Stimulated activated naive CD8-positive, alpha-beta T cell treated with anti-CD3 and anti-CD28 coated beads, Interleukin-15, amount 100 ng/mL, for 72 hours (primary cell): Measurements from ENCODE around the gene SYTL3.
"Not testable (repeated sequence)": the region's sequence is repeated elsewhere in the genome, so short reads cannot be mapped to it uniquely, and the experiment has no call there.

Experiments used
- ATAC-seq: fragments of 150-1000 bp; cut with Tn5 transposase; 2 replicates; pipeline ENCODE4 v1.10.0; 2021; ENCODE audit warnings: mild to moderate bottlenecking, moderate library complexity
- DNase-seq, 2 donors: peaks; one replicate each; pipeline ENCODE4 v3.0.0; 2021 to 2022
- H3K27ac Mint-ChIP-seq, 2 donors: one replicate each; pipeline ENCODE4 v1.8.0; 2022; ENCODE audit warnings: mild to moderate bottlenecking in 2 of 2, mixed read lengths in 2 of 2, moderate library complexity in 2 of 2
- H3K27me3 Mint-ChIP-seq: one replicate; pipeline ENCODE4 v1.8.0; 2022; ENCODE audit warnings: mixed read lengths
- H3K4me1 Mint-ChIP-seq: one replicate; pipeline ENCODE4 v1.8.0; 2022; ENCODE audit warnings: mild to moderate bottlenecking, mixed read lengths
- H3K4me3 Mint-ChIP-seq, 2 donors: one replicate each; pipeline ENCODE4 v1.8.0; 2022; ENCODE audit warnings: mild to moderate bottlenecking in 2 of 2, mixed read lengths in 2 of 2, moderate library complexity in 1 of 2
- H3K9me3 Mint-ChIP-seq, 2 donors: one replicate each; pipeline ENCODE4 v1.8.0; 2022; ENCODE audit warnings: mixed read lengths in 2 of 2

The SYTL3 gene

GRCh38 chr6:158645064-158646022, 4.5 kb upstream of the SYTL3 start:
- Mint-ChIP-seq H3K9me3 (no peaks in the 10 kb centered on the region), H3K4me3 (peak overlapping the region; percentile 93 to 95), H3K4me1 (peaks cover 80% of the 10 kb centered on the region), H3K27ac (peak overlapping the region; percentile 93 to 98), H3K27me3 (no peaks in the 10 kb centered on the region)
- DNase-seq = peak in 1 of 2 donors; percentile 30
- ATAC-seq = no peak

DNA sequence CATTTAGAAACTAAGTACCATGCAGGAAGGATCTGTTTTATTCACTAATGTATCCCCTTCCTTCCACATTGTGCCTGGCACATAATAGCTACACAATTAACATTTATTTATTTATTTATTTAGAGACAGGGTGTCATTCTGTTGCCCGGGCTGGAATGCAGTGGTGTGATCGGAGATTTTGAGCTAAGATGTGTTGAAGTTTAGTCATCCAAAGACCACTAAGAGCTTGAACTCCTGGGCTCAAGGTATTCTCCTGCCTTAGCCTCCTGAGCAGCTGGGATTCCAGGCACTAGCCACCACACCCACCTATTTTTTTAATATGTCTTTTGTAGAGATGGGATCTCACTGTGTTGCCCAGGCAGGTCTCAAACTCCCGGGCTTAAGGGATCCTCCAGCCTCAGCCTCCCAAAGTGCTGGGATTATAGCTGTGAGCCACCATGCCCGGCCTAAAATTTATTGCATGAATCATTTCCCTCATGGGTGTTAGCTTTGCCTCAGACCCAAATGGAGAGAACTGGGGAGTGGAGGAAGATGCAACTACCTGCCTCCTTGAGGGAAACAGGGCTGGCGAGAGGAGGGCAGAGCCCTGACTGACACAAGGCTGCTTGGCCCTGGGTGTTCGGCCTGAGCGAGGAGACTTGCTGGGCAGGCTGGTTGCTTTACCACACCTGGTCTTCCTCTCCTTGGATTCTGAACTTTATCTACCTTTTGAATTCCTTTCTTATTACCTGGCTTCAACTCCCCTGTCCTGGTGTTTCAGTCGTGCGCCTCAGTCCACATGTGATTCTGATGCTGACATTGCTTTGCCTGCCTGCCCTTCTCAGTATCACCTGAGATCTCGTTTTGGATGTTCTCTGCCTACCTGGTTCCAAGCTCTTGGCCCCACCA, 3.6 kb upstream of the SYTL3 start:
- H3K4me1 Mint-ChIP-seq = peaks cover 76% of the 10 kb centered on the region
- ATAC-seq (no peak), DNase-seq (peak in 1 of 2 donors; percentile 10)
- no peak overlapping the region for H3K27ac Mint-ChIP-seq
- peak overlapping the region; percentile 93 to 95 for H3K4me3 Mint-ChIP-seq
- no peaks in the 10 kb centered on the region for H3K27me3 Mint-ChIP-seq
- no peaks in the 10 kb centered on the region for H3K9me3 Mint-ChIP-seq

GRCh38 chr6:158647501-158647900, 2.4 kb upstream of the SYTL3 start:
- DNase-seq = no peak
- Mint-ChIP-seq H3K9me3 (no peaks in the 10 kb centered on the region), H3K27ac (peak overlapping the region in 1 of 2 donors; percentile 64), H3K27me3 (no peaks in the 10 kb centered on the region), H3K4me3 (peak overlapping the region; percentile 1 to 37), H3K4me1 (peaks cover 73% of the 10 kb centered on the region)
- no peak for ATAC-seq

GRCh38 chr6:158648682-158649131, 1.1 kb upstream of the SYTL3 start:
- Mint-ChIP-seq H3K4me1 (peaks cover 77% of the 10 kb centered on the region), H3K27me3 (no peaks in the 10 kb centered on the region), H3K9me3 (no peaks in the 10 kb centered on the region), H3K27ac (peak overlapping the region; percentile 90 to 99), H3K4me3 (peak overlapping the region; percentile 87 to 88)
- DNase-seq (peak; percentile 54 to 57), ATAC-seq (peak; percentile 38)

- Mint-ChIP-seq H3K4me3 (peak overlapping the region; percentile 88 to 90), H3K4me1 (peaks cover 85% of the 10 kb centered on the region), H3K27ac (peak overlapping the region; percentile 97 to 98)
- not testable (repeated sequence) for H3K9me3 Mint-ChIP-seq, H3K27me3 Mint-ChIP-seq, ATAC-seq
- DNase-seq = peak in 1 of 2 donors; percentile 7
Measured at GRCh38 chr6:158651981-158652737, 2.3 kb downstream of the SYTL3 start.

- peaks cover 74% of the 10 kb centered on the region for H3K4me1 Mint-ChIP-seq
- H3K9me3 Mint-ChIP-seq = no peaks in the 10 kb centered on the region
- peak overlapping the region; percentile 97 to 98 for H3K27ac Mint-ChIP-seq
- no peaks in the 10 kb centered on the region for H3K27me3 Mint-ChIP-seq
- DNase-seq (peak; percentile 87 to 95), ATAC-seq (peak; percentile 73)
- peak overlapping the region; percentile 88 to 90 for H3K4me3 Mint-ChIP-seq
Measured at GRCh38 chr6:158653577-158654354, 3.9 kb downstream of the SYTL3 start.

DNA sequence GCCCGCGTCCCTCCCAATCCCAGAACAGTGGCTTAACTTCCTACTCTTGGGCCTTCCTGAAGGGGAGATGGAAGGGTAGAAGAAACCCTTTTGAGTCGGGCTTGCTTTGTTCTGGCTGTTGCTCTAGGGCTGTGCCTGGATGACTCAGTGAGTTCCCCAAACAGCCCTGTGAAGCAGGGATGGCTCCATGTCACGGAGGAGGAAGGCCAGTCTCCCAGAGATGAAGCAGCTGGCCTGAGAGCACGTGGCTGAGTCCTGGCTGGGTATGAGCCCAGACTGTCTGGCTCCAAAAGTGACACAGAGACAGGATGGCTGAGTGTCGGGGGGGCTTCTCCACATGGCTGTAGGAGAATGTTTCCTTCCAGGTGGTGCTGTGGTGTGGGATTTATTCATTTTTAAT, 4.6 kb downstream of the SYTL3 start:
- H3K27me3 Mint-ChIP-seq = no peaks in the 10 kb centered on the region
- H3K9me3 Mint-ChIP-seq = no peaks in the 10 kb centered on the region
- DNase-seq (peak in 1 of 2 donors; percentile 8), ATAC-seq (no peak)
- H3K4me1 Mint-ChIP-seq = peaks cover 73% of the 10 kb centered on the region
- peak overlapping the region; percentile 97 to 98 for H3K27ac Mint-ChIP-seq
- H3K4me3 Mint-ChIP-seq = peak overlapping the region; percentile 88 to 90

- H3K9me3 Mint-ChIP-seq = no peaks in the 10 kb centered on the region
- H3K27me3 Mint-ChIP-seq = no peaks in the 10 kb centered on the region
- H3K4me3 Mint-ChIP-seq = peak overlapping the region; percentile 88 to 90
- peaks cover 74% of the 10 kb centered on the region for H3K4me1 Mint-ChIP-seq
- DNase-seq (peak in 1 of 2 donors; percentile 7), ATAC-seq (no peak)
- H3K27ac Mint-ChIP-seq = peak overlapping the region; percentile 97 to 98
Measured at GRCh38 chr6:158654960-158655489, 5.2 kb downstream of the SYTL3 start.

GRCh38 chr6:158655569-158656450, 6.0 kb downstream of the SYTL3 start:
- Mint-ChIP-seq H3K9me3 (no peaks in the 10 kb centered on the region), H3K27ac (peak overlapping the region in 1 of 2 donors; percentile 60), H3K4me1 (peaks cover 80% of the 10 kb centered on the region), H3K4me3 (peak overlapping the region; percentile 88 to 90), H3K27me3 (no peaks in the 10 kb centered on the region)
- peak in 1 of 2 donors; percentile 8 for DNase-seq
- no peak for ATAC-seq

GRCh38 chr6:158656986-158657385, 7.1 kb downstream of the SYTL3 start:
- H3K4me1 Mint-ChIP-seq = peaks cover 76% of the 10 kb centered on the region
- not testable (repeated sequence) for H3K4me3 Mint-ChIP-seq, H3K27me3 Mint-ChIP-seq, ATAC-seq, H3K9me3 Mint-ChIP-seq
- peak in 1 of 2 donors; percentile 1 for DNase-seq
- H3K27ac Mint-ChIP-seq = peak overlapping the region in 1 of 2 donors; percentile 74

- Mint-ChIP-seq H3K4me3 (no peak overlapping the region), H3K27ac (no peak overlapping the region), H3K9me3 (no peaks in the 10 kb centered on the region), H3K27me3 (no peaks in the 10 kb centered on the region), H3K4me1 (peaks cover 50% of the 10 kb centered on the region)
- ATAC-seq (peak; percentile 81), DNase-seq (no peak)
Measured at GRCh38 chr6:158660333-158660754, 10.5 kb downstream of the SYTL3 start.

DNA sequence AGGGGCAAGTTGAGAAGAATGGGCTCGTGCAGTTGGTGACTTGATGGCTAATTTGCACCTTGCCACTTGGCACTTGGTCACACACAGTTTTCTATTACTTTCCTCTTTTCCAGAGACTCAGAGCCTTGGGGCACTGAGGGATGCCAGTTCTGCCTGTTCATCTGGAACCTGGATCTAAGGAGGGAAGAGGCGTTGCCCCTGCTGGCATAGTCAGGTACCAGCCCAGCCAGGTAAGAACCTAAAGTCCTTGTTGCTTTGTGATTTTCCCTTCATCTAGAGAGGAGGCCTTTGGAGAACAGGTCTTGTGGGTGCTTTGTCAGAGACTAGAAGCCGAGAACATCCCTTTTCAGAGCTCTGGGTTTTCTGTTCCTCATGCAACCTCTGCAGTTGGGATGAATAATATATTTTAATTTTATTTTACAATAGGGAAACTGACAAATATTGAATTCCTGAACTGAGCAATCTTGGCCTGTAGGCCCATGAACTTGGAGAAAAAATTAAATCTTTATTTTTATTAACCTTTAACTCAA, 11.4 kb downstream of the SYTL3 start:
- Mint-ChIP-seq H3K4me3 (no peak overlapping the region), H3K9me3 (no peaks in the 10 kb centered on the region), H3K27me3 (no peaks in the 10 kb centered on the region), H3K4me1 (peaks cover 42% of the 10 kb centered on the region), H3K27ac (no peak overlapping the region)
- no peak for ATAC-seq
- no peak for DNase-seq

GRCh38 chr6:158662607-158662953, 12.7 kb downstream of the SYTL3 start:
- Mint-ChIP-seq H3K27me3 (no peaks in the 10 kb centered on the region), H3K27ac (no peak overlapping the region)
- no peak for ATAC-seq

More at GRCh38 chr6:158662607-158662953, 12.7 kb downstream of the SYTL3 start:
- H3K9me3 Mint-ChIP-seq = no peaks in the 10 kb centered on the region
- H3K4me1 Mint-ChIP-seq = peaks cover 31% of the 10 kb centered on the region
- DNase-seq = no peak
- peak overlapping the region in 1 of 2 donors; percentile 45 for H3K4me3 Mint-ChIP-seq
